ENCODE measurements around the gene PEX11A. TPM values are rescaled to one million over a fixed set of nuclear protein-coding genes. Genes with fewer than 3 reads are reported as not detected.

Gene PEX11A
- total RNA-seq, 4 donors from 2014 or later, result 10.0 to 46.4 (median 21.8) TPM

- H3K27ac ChIP-seq, result no peak overlapping the region
- intact Hi-C loops (cut with DNase I; ENCODE audit: low total_unique reads), result loop anchor here (10.0 kb wide), 2 partner anchors 389 to 771 kb away; partner anchors contain the start of gene MFGE8
- no peaks in the 10 kb centered on the region for H3K27me3 ChIP-seq
- TF ChIP-seq CTCF (IDR thresholded peaks at IDR 0.05 in 4 of 5, conservative IDR thresholded peaks at IDR 0.05 in 1 of 5) (no peak), POLR2A (IDR thresholded peaks at IDR 0.05) (no peak)
- ATAC-seq (no peak), DNase-seq (no peak)
- no peak overlapping the region for H3K4me3 ChIP-seq
- in situ Hi-C loops (cut with MboI; ENCODE audit: low sequenced_read_pairs in 4 of 4), result no loop called here
- no peaks in the 10 kb centered on the region for H3K9me3 ChIP-seq
- peaks cover 22 to 25% of the 10 kb centered on the region in 2 donors for H3K4me1 ChIP-seq
- H3K36me3 ChIP-seq, result no peaks in the 10 kb centered on the region
Observed at GRCh38 chr15:89685995-89686394, 4.6 kb downstream of the PEX11A start.

GRCh38 chr15:89681146-89681545 lies 9.4 kb downstream of the PEX11A start:
- peak overlapping the region; percentile 50 to 84 (median 78) for H3K27ac ChIP-seq

GRCh38 chr15:89680282-89680873 lies 10.2 kb downstream of the PEX11A start:
- DNase-seq, result peak; percentile 77 to 82
- no peaks in the 10 kb centered on the region for H3K9me3 ChIP-seq
- H3K4me1 ChIP-seq, result peaks cover 28 to 36% of the 10 kb centered on the region in 2 donors
- H3K36me3 ChIP-seq, result no peaks in the 10 kb centered on the region
- H3K27ac ChIP-seq, result peak overlapping the region; percentile 50 to 84 (median 78)
- TF ChIP-seq POLR2A (IDR thresholded peaks at IDR 0.05), result no peak
- no peak for TF ChIP-seq CTCF (IDR thresholded peaks at IDR 0.05 in 4 of 5, conservative IDR thresholded peaks at IDR 0.05 in 1 of 5)
- ATAC-seq, result peak; percentile 99
- no peak overlapping the region for H3K4me3 ChIP-seq
- in situ Hi-C loops (cut with MboI; ENCODE audit: low sequenced_read_pairs in 4 of 4) (no loop called here), intact Hi-C loops (cut with DNase I; ENCODE audit: low total_unique reads) (loop anchor here (10.0 kb wide), 2 partner anchors 394 to 766 kb away; partner anchors contain the start of gene MFGE8)
- H3K27me3 ChIP-seq, result no peaks in the 10 kb centered on the region

More at GRCh38 chr15:89681146-89681545, 9.4 kb downstream of the PEX11A start:
- H3K27me3 ChIP-seq, result no peaks in the 10 kb centered on the region
- ATAC-seq (no peak), DNase-seq (no peak)
- in situ Hi-C loops (cut with MboI; ENCODE audit: low sequenced_read_pairs in 4 of 4) (no loop called here), intact Hi-C loops (cut with DNase I; ENCODE audit: low total_unique reads) (loop anchor here (10.0 kb wide), 2 partner anchors 394 to 766 kb away; partner anchors contain the start of gene MFGE8)
- TF ChIP-seq CTCF (IDR thresholded peaks at IDR 0.05 in 4 of 5, conservative IDR thresholded peaks at IDR 0.05 in 1 of 5) (no peak), POLR2A (IDR thresholded peaks at IDR 0.05) (no peak)
- peaks cover 28 to 36% of the 10 kb centered on the region in 2 donors for H3K4me1 ChIP-seq
- H3K4me3 ChIP-seq, result no peak overlapping the region
- no peaks in the 10 kb centered on the region for H3K9me3 ChIP-seq
- H3K36me3 ChIP-seq, result no peaks in the 10 kb centered on the region

GRCh38 chr15:89679212-89679611 lies 11.3 kb downstream of the PEX11A start, which contains the start of gene PLIN1:
TSS of gene PLIN1 (minus strand) at chr15:89679367. CDS start at chr15:89677489, 1,878 bp downstream.
- TF ChIP-seq POLR2A (IDR thresholded peaks at IDR 0.05), result no peak
- TF ChIP-seq CTCF (IDR thresholded peaks at IDR 0.05 in 4 of 5, conservative IDR thresholded peaks at IDR 0.05 in 1 of 5), result no peak
- H3K36me3 ChIP-seq, result no peaks in the 10 kb centered on the region
- peak within 1 kb of the TSS; percentile 50 to 84 (median 78) for H3K27ac ChIP-seq
- no peaks in the 10 kb centered on the region for H3K9me3 ChIP-seq
- no peak within 1 kb of the TSS for H3K4me3 ChIP-seq
- DNase-seq, result no peak
- H3K4me1 ChIP-seq, result peaks cover 28 to 36% of the 10 kb centered on the region in 2 donors
- no peak for ATAC-seq
- intact Hi-C loops (cut with DNase I; ENCODE audit: low total_unique reads) (no loop called here), in situ Hi-C loops (cut with MboI; ENCODE audit: low sequenced_read_pairs in 4 of 4) (no loop called here)
- H3K27me3 ChIP-seq, result no peaks in the 10 kb centered on the region

All from gastrocnemius medialis (tissue), 4 donors.